K562 (cell line): Measurements from ENCODE around the gene SLC26A8. TPM values are rescaled to one million over a fixed set of nuclear protein-coding genes. Genes with fewer than 3 reads are reported as not detected.

Experiments
- ATAC-seq: fragments of 200-7000 bp; cut with Tn5 transposase; 3 replicates; pipeline ENCODE4 v1.9.1; 2020; ENCODE audit warnings: moderate library complexity
- BruUV-seq: library from RNA; stranded (reverse); fragments of 400-500 nt; replicated peaks from 2 replicates; lab custom pipeline; 2021; lab: Mats Ljungman, UMichigan
- CTCF ChIA-PET: fragments of 300-600 bp; formaldehyde crosslinking; extraction: SDS; loops from one replicate; lab custom pipeline; 2021; ENCODE audit warnings: low intra/inter-chr PET ratio; lab: Yijun Ruan, JAX
- POLR2A ChIA-PET: fragments of 300-600, 350-650 bp; sonication (Branson Sonifier 250); formaldehyde crosslinking; extraction: SDS; loops from one replicate; lab custom pipeline; 2021; ENCODE audit warnings: antibody characterized with exemption, inconsistent platforms; lab: Yijun Ruan, JAX
- DNase-seq, 4 experiments: peaks; one replicate each; pipeline versions ENCODE4 v3.0.0 to v3.0.0-alpha.2; 2011 to 2018; ENCODE audit warnings: low spot score in 3 of 4, mixed read lengths in 3 of 4; ENCODE audit errors: extremely low read depth in 1 of 4
- FAIRE-seq: peaks from 2 replicates; lab custom pipeline; 2011; peaks lifted over from hg19 to GRCh38; lab: Jason Lieb, UNC
- H2AFZ ChIP-seq: 2 replicates; pipeline ENCODE4 v1.6.0; 2011; ENCODE audit warnings: low read depth, low read length, control low read depth, inconsistent platforms
- H3K27ac ChIP-seq: fragments of 200-600 bp; 3 replicates; pipeline ENCODE4 v1.8.0; 2011; ENCODE audit warnings: low read depth, mild to moderate bottlenecking, control low read depth, inconsistent platforms, low read length, moderate library complexity, mixed read lengths; ENCODE audit errors: extremely low read depth
- H3K27me3 ChIP-seq, 2 experiments: fragments of 300-600 bp in 1 of 2; 2 replicates in 1 of 2; 3 replicates in 1 of 2; pipeline versions ENCODE4 v1.6.0 to v1.8.0; 2011; ENCODE audit warnings: inconsistent platforms in 2 of 2, low read length in 2 of 2, mild to moderate bottlenecking in 1 of 2, mixed read lengths in 1 of 2, moderate library complexity in 1 of 2; ENCODE audit not compliant: control insufficient read depth in 2 of 2, insufficient read depth in 2 of 2
- H3K36me3 ChIP-seq: fragments of 300-600 bp; 3 replicates; pipeline ENCODE4 v1.8.0; 2011; ENCODE audit warnings: mild to moderate bottlenecking, low read length, inconsistent platforms; ENCODE audit not compliant: control insufficient read depth, insufficient read depth
- H3K4me1 ChIP-seq, 2 experiments: fragments of 200-600 bp in 1 of 2; replicated peaks in 1 of 2; 2 replicates in 1 of 2; 3 replicates in 1 of 2; pipeline versions ENCODE4 v1.5.1 to v1.8.0; 2011; ENCODE audit warnings: inconsistent platforms in 2 of 2, low read length in 2 of 2, mild to moderate bottlenecking in 1 of 2, mixed read lengths in 1 of 2, moderate library complexity in 1 of 2; ENCODE audit not compliant: control insufficient read depth in 2 of 2, insufficient read depth in 2 of 2
- H3K4me2 ChIP-seq: 2 replicates; pipeline ENCODE4 v1.6.1; 2011; ENCODE audit warnings: low read length, control low read depth, inconsistent platforms, mixed read lengths; ENCODE audit not compliant: insufficient read depth
- H3K4me3 ChIP-seq: fragments of 200-600 bp; sonication (generic), shearing (Covaris generic); 2 replicates; pipeline ENCODE4 v1.5.1; 2016; ENCODE audit warnings: control low read depth, inconsistent platforms
- H3K79me2 ChIP-seq: fragments of 200-600 bp; 3 replicates; pipeline ENCODE4 v1.8.0; 2011; ENCODE audit warnings: low read length, inconsistent platforms; ENCODE audit not compliant: control insufficient read depth, insufficient read depth
- H3K9ac ChIP-seq, 2 experiments: 2 replicates each; pipeline versions ENCODE4 v1.6.0 to v1.6.1; 2011; ENCODE audit warnings: low read depth in 2 of 2, low read length in 2 of 2, control low read depth in 1 of 2, inconsistent platforms in 1 of 2, mild to moderate bottlenecking in 1 of 2, mixed read lengths in 1 of 2; ENCODE audit not compliant: insufficient read depth in 1 of 2
- H3K9me1 ChIP-seq: one replicate; pipeline ENCODE4 v1.6.0; 2011; ENCODE audit warnings: inconsistent platforms, mild to moderate bottlenecking, low read length, moderate library complexity; ENCODE audit not compliant: control insufficient read depth, insufficient read depth
- H3K9me3 ChIP-seq: replicated peaks from 2 replicates; pipeline ENCODE4 v1.5.1; 2011; ENCODE audit warnings: low read depth, low read length, inconsistent platforms; ENCODE audit not compliant: control insufficient read depth, insufficient read depth
- H4K20me1 ChIP-seq: replicated peaks from 2 replicates; pipeline ENCODE4 v1.6.1; 2011; ENCODE audit warnings: low read length, inconsistent platforms, mixed read lengths; ENCODE audit not compliant: control insufficient read depth, insufficient read depth
- ATF3 ChIP-seq, 2 experiments: fragments of 450-650 bp in 1 of 2; sonication (generic) in 1 of 2; formaldehyde crosslinking in 1 of 2; IDR thresholded peaks in 1 of 2; conservative IDR thresholded peaks in 1 of 2; 2 replicates each; pipeline versions ENCODE4 v1.6.1 to v1.8.1; 2016 to 2023; ENCODE audit warnings: mild to moderate bottlenecking in 2 of 2, moderate library complexity in 2 of 2, inconsistent platforms in 1 of 2, missing genetic modification reagents in 1 of 2
- CBFA2T3 ChIP-seq: fragments of 450-650 bp; IDR thresholded peaks from 2 replicates; pipeline ENCODE4 v1.6.1; 2017
- REST ChIP-seq, 2 experiments: fragments of 450-650 bp; formaldehyde crosslinking in 1 of 2; IDR thresholded peaks; 2 replicates each; pipeline versions ENCODE4 v1.4.0 to v1.6.1; 2014 to 2020; ENCODE audit warnings: mild to moderate bottlenecking in 2 of 2, borderline replicate concordance in 1 of 2, low read depth in 1 of 2
- RUNX1 ChIP-seq: sonication (generic); IDR thresholded peaks from 2 replicates; pipeline ENCODE4 v1.6.1; 2016; ENCODE audit warnings: antibody characterized with exemption, low read depth
- TRIM24 ChIP-seq, 2 experiments: fragments of 450-650 bp; IDR thresholded peaks; 2 replicates each; pipeline ENCODE4 v1.6.1; 2016
- ZBTB1 ChIP-seq: sonication (generic); formaldehyde crosslinking; IDR thresholded peaks from 2 replicates; pipeline ENCODE4 v1.8.1; 2023; ENCODE audit warnings: missing genetic modification reagents, low read depth, mild to moderate bottlenecking, borderline replicate concordance
- ZFP36 ChIP-seq: fragments of 150-350 bp; IDR thresholded peaks from 2 replicates; pipeline ENCODE4 v1.6.1; 2018; ENCODE audit warnings: low read length, low read depth; ENCODE audit not compliant: partially characterized antibody
- WGBS: fragments of 100-300 bp; shearing (Covaris generic); methylation state at CpG from one replicate; pipeline ENCODE4 v1.1.6; 2016; ENCODE audit warnings: low coverage, mixed read lengths; ENCODE audit not compliant: insufficient coverage; ENCODE audit errors: missing lambda C conversion rate; 5-methylcytosine and 5-hydroxymethylcytosine counted together
- in situ Hi-C: fragments of 300-500 bp; cut with MboI; formaldehyde crosslinking; loops from 4 replicates; pipeline ENCODE4 v1.15.0; 2018; ENCODE audit warnings: inconsistent platforms, mixed read lengths
- intact Hi-C: fragments of 100-400 bp; cut with micrococcal nuclease; formaldehyde crosslinking; loops from 2 replicates; pipeline ENCODE4 v1.14.2; 2022
- polyA plus RNA-seq, 8 experiments: library from polyadenylated mRNA; depleted of rRNA in 4 of 8; stranded (reverse) in 5 of 8; unstranded in 3 of 8; fragments of >200 nt; fragmentation: Nextera tagmentation in 2 of 8; fragmentation: Illumina TruSeq in 1 of 8; extraction: Ambion mirVana in 2 of 8; extraction: Trizol in 1 of 8; gene quantifications; 2 replicates each; pipeline versions ENCODE4 v1.2.1 to v1.2.3, GENCODE V29; 2011 to 2014; ENCODE audit warnings: inconsistent platforms in 1 of 8, missing spikeins in 1 of 8
- total RNA-seq, 7 experiments: library from RNA; depleted of rRNA in 6 of 7; stranded (reverse); fragments of >200 nt in 6 of 7; fragmentation: Illumina TruSeq in 2 of 7; extraction: Trizol in 2 of 7; gene quantifications; 2 replicates each; pipeline versions ENCODE4 v1.2.1 to v1.2.3, GENCODE V29; 2011 to 2021; ENCODE audit warnings: low replicate concordance in 1 of 7
- TF ChIP-seq, protein P1 (sequence below): fragments of 250-450 bp; sonication (Bioruptor Pico); IDR thresholded peaks from 2 replicates; pipeline ENCODE4 v1.4.0; 2020; ENCODE audit warnings: mild to moderate bottlenecking, moderate library complexity

SLC26A8 gene
- total and polyA plus RNA-seq, 9 of the 15 experiments (the other 6 are each of a cell fraction or from before 2014, with no cell fraction given), result not detected

DNA sequence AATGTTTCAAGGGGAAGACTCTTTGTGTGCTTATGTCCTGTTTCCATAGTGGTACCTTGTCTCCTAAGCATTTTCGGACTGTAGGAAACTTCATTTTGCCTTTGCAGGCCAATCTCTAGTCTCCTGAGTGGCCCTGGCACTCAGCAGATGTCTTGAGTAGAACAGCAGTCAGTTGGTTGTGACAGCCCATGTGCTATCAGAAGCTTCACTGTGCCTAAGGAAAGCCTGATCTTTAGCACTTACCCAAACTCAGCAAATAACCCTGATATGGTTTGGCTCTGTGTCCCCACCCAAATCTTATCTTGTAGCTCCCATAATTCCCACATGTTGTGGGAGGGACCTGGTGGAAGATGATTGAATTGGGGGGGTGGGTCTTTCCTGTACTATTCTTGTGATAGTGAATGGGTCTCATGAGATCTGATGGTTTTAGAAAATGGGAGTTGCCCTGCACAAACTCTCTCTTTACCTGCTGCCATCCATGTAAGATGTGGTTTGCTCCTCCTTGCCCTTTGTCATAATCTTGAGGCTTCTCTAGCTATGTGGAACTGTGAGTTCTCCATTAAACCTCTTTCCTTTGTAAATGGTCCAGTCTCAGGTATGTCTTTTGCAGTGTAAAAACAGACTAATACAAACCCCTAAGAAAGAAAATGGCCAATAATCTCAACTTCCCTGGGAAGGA lies 87.6 kb downstream of the SLC26A8 start:
- ChIA-PET POLR2A (interaction anchor here (0.5 to 1.5 kb wide), 4 partner anchors 10 to 441 kb away, joined by 3 to 5 read pairs (median 4); no protein-coding TSS in a partner anchor), CTCF (no interaction called here)
- Histone ChIP-seq H3K9ac (no peak overlapping the region), H3K9me1 (no peaks in the 10 kb centered on the region), H3K27me3 (no peaks in the 10 kb centered on the region), H4K20me1 (no peaks in the 10 kb centered on the region), H3K36me3 (no peaks in the 10 kb centered on the region), H3K79me2 (no peaks in the 10 kb centered on the region), H3K4me3 (no peak overlapping the region), H3K27ac (no peak overlapping the region), H3K9me3 (peaks cover 3% of the 10 kb centered on the region; the same call in 1 of the 2 replicates), H3K4me1 (no peaks in the 10 kb centered on the region), H3K4me2 (no peak overlapping the region), H2AFZ (no peak overlapping the region)
- no peak for DNase-seq
- intact Hi-C loops (no loop called here), in situ Hi-C loops (no loop called here)
- BruUV-seq, result no TSS peak
- no peak for ATAC-seq
- WGBS, result 32% methylated on average over 1 of the region's 1 CpG
- FAIRE-seq, result no peak
- no peak for TF ChIP-seq ATF3 (IDR thresholded peaks at IDR 0.05)
- no peak for TF ChIP-seq ATF3 (CRISPR knock-in tag; conservative IDR thresholded peaks at IDR 0.05)
- TF ChIP-seq RUNX1, result no peak
- peak; percentile 46 for TF ChIP-seq ZFP36
- 0 out of 2 replicates have a peak, but pooled peaks have one; percentile 12 for TF ChIP-seq CBFA2T3
- no peak for TF ChIP-seq REST (IDR thresholded peaks at IDR 0.05; ENCODE audit: borderline replicate concordance)
- TF ChIP-seq REST (CRISPR knock-in tag; IDR thresholded peaks at IDR 0.05; ENCODE audit: low read depth), result no peak
- TF ChIP-seq ZBTB1, result no peak
- TF ChIP-seq TRIM24 (IDR thresholded peaks at IDR 0.05), result peak in 1 of 2 experiments; percentile 37; a peak in 1 of 4 replicates
- TF ChIP-seq, protein P1, sequence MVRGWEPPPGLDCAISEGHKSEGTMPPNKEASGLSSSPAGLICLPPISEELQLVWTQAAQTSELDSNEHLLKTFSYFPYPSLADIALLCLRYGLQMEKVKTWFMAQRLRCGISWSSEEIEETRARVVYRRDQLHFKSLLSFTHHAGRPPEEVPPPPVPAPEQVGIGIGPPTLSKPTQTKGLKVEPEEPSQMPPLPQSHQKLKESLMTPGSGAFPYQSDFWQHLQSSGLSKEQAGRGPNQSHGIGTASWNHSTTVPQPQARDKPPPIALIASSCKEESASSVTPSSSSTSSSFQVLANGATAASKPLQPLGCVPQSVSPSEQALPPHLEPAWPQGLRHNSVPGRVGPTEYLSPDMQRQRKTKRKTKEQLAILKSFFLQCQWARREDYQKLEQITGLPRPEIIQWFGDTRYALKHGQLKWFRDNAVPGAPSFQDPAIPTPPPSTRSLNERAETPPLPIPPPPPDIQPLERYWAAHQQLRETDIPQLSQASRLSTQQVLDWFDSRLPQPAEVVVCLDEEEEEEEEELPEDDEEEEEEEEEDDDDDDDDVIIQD, result no peak
